Tibial artery (tissue), 4 donors: Measurements from ENCODE around the gene SCN9A.

Experiments used
- DNase-seq, 2 donors: peaks; one replicate each; pipeline ENCODE4 v3.0.0-alpha.2; 2019
- H3K27ac ChIP-seq, 2 donors: fragments of 200-600 bp; sonication (generic) in 1 of 2; 1 replicate in 1 of 2; 2 replicates in 1 of 2; pipeline ENCODE4 v1.5.1; 2018 to 2019; ENCODE audit warnings: mild to moderate bottlenecking in 1 of 2
- H3K27me3 ChIP-seq, 2 donors: fragments of 200-600 bp; sonication (generic) in 1 of 2; one replicate each; pipeline versions ENCODE4 v1.5.1 to v1.6.0; 2016 to 2019
- H3K36me3 ChIP-seq, 3 donors: fragments of 200-600 bp; sonication (generic) in 2 of 3; one replicate each; pipeline ENCODE4 v1.5.1; 2016 to 2019; ENCODE audit warnings: mild to moderate bottlenecking in 2 of 3
- H3K4me1 ChIP-seq, 4 donors: fragments of 200-600 bp; sonication (generic) in 2 of 4; 1 replicate in 3 of 4; 2 replicates in 1 of 4; pipeline ENCODE4 v1.5.1; 2016 to 2019
- H3K4me3 ChIP-seq, 2 donors: fragments of 200-600 bp; sonication (generic) in 1 of 2; 1 replicate in 1 of 2; 2 replicates in 1 of 2; pipeline ENCODE4 v1.5.1; 2018 to 2019; ENCODE audit warnings: mild to moderate bottlenecking in 2 of 2
- H3K9me3 ChIP-seq, 3 donors: fragments of 200-600 bp; sonication (generic) in 1 of 3; one replicate each; pipeline ENCODE4 v1.5.1; 2016 to 2019
- CTCF ChIP-seq, 2 experiments: fragments of 200-600 bp in 1 of 2; fragments of 450-650 bp in 1 of 2; IDR thresholded peaks; one replicate each; pipeline ENCODE4 v1.5.1; 2017 to 2019; ENCODE audit warnings: antibody characterized with exemption in 2 of 2, mild to moderate bottlenecking in 1 of 2, moderate library complexity in 1 of 2
- intact Hi-C: fragments of 100-400 bp; cut with DNase I; formaldehyde crosslinking; loops from one replicate; pipeline ENCODE4 v1.15.0; 2023; ENCODE audit warnings: low total_unique reads

Gene SCN9A

GRCh38 chr2:166181813-166182154, 194.0 kb downstream of the SCN9A start:
- TF ChIP-seq CTCF (IDR thresholded peaks at IDR 0.05) = no peak
- Histone ChIP-seq H3K9me3 (no peaks in the 10 kb centered on the region), H3K4me3 (no peak overlapping the region), H3K36me3 (no peaks in the 10 kb centered on the region), H3K27ac (no peak overlapping the region), H3K4me1 (no peaks in the 10 kb centered on the region), H3K27me3 (peaks cover 0 to 6% of the 10 kb centered on the region in 2 donors)
- DNase-seq = no peak
- intact Hi-C loops = no loop called here

- H3K9me3 ChIP-seq = no peaks in the 10 kb centered on the region
- H3K27me3 ChIP-seq = peaks cover 0 to 6% of the 10 kb centered on the region in 2 donors
- intact Hi-C loops = no loop called here
- peak in 1 of 2 donors; percentile 25 for DNase-seq
- TF ChIP-seq CTCF (IDR thresholded peaks at IDR 0.05) = no peak
- no peaks in the 10 kb centered on the region for H3K36me3 ChIP-seq
- H3K4me3 ChIP-seq = no peak overlapping the region
- H3K27ac ChIP-seq = no peak overlapping the region
- H3K4me1 ChIP-seq = no peaks in the 10 kb centered on the region
Measured at GRCh38 chr2:166180951-166181812, 194.6 kb downstream of the SCN9A start.

- H3K36me3 ChIP-seq = no peaks in the 10 kb centered on the region
- H3K4me1 ChIP-seq = no peaks in the 10 kb centered on the region
- peaks cover 0 to 6% of the 10 kb centered on the region in 2 donors for H3K27me3 ChIP-seq
- no peak for TF ChIP-seq CTCF (IDR thresholded peaks at IDR 0.05)
- H3K27ac ChIP-seq = no peak overlapping the region
- H3K4me3 ChIP-seq = no peak overlapping the region
- no peaks in the 10 kb centered on the region for H3K9me3 ChIP-seq
- no peak for DNase-seq
- intact Hi-C loops = no loop called here
Measured at GRCh38 chr2:166179201-166179600, 196.5 kb downstream of the SCN9A start.

GRCh38 chr2:166173263-166173662, 202.5 kb downstream of the SCN9A start:
- DNase-seq = no peak
- no peak overlapping the region for H3K27ac ChIP-seq
- no peak overlapping the region for H3K4me3 ChIP-seq
- intact Hi-C loops = no loop called here
- no peaks in the 10 kb centered on the region for H3K4me1 ChIP-seq
- H3K27me3 ChIP-seq = peaks cover 0 to 5% of the 10 kb centered on the region in 2 donors
- H3K36me3 ChIP-seq = no peaks in the 10 kb centered on the region
- H3K9me3 ChIP-seq = no peaks in the 10 kb centered on the region
- TF ChIP-seq CTCF (IDR thresholded peaks at IDR 0.05) = no peak

- intact Hi-C loops = no loop called here
- no peak for TF ChIP-seq CTCF (IDR thresholded peaks at IDR 0.05)
- H3K9me3 ChIP-seq = no peaks in the 10 kb centered on the region
Measured at GRCh38 chr2:166171216-166171615, 204.5 kb downstream of the SCN9A start.

More at GRCh38 chr2:166171216-166171615, 204.5 kb downstream of the SCN9A start:
- H3K4me3 ChIP-seq = no peak overlapping the region
- no peak overlapping the region for H3K27ac ChIP-seq
- H3K36me3 ChIP-seq = no peaks in the 10 kb centered on the region
- H3K27me3 ChIP-seq = peaks cover 0 to 5% of the 10 kb centered on the region in 2 donors
- DNase-seq = no peak
- no peaks in the 10 kb centered on the region for H3K4me1 ChIP-seq
